Transverse colon (tissue), 4 donors: ENCODE measurements around the gene CABP4. TPM values are rescaled to one million over a fixed set of nuclear protein-coding genes. Genes with fewer than 3 reads are reported as not detected.

Experiments
- DNase-seq: peaks from one replicate; pipeline ENCODE4 v3.0.0-alpha.2; 2019
- H3K27ac ChIP-seq, 4 donors: fragments of 200-600 bp; sonication (generic); 2 replicates each; pipeline ENCODE4 v1.5.1; 2016 to 2018; ENCODE audit warnings: inconsistent platforms in 4 of 4
- H3K27me3 ChIP-seq: fragments of 200-600 bp; sonication (generic); 2 replicates; pipeline ENCODE4 v1.5.1; 2017; ENCODE audit warnings: inconsistent platforms
- H3K36me3 ChIP-seq, 4 donors: fragments of 200-600 bp; sonication (generic); 2 replicates each; pipeline ENCODE4 v1.5.1; 2017 to 2019; ENCODE audit warnings: inconsistent platforms in 4 of 4
- H3K4me1 ChIP-seq, 4 donors: fragments of 200-600 bp; sonication (generic); 2 replicates each; pipeline ENCODE4 v1.5.1; 2017 to 2020; ENCODE audit warnings: inconsistent platforms in 4 of 4
- H3K4me3 ChIP-seq, 4 donors: fragments of 200-600 bp; sonication (generic); 1 replicate in 1 of 4; 2 replicates in 3 of 4; pipeline versions ENCODE4 v1.5.1 to v1.6.1; 2017 to 2019; ENCODE audit warnings: inconsistent platforms in 4 of 4
- H3K9me3 ChIP-seq, 2 donors: fragments of 200-600 bp; sonication (generic); 2 replicates each; pipeline ENCODE4 v1.5.1; 2017 to 2019; ENCODE audit warnings: inconsistent platforms in 2 of 2
- EP300 ChIP-seq: sonication (generic); formaldehyde crosslinking; IDR thresholded peaks from one replicate; pipeline ENCODE4 v1.6.1; 2017; ENCODE audit warnings: antibody characterized with exemption, low read depth
- POLR2A ChIP-seq: fragments of 450-650 bp; IDR thresholded peaks from one replicate; pipeline ENCODE4 v1.6.1; 2016; ENCODE audit warnings: antibody characterized with exemption, mild to moderate bottlenecking, moderate library complexity
- POLR2AphosphoS5 ChIP-seq, 3 donors: sonication (generic); formaldehyde crosslinking; IDR thresholded peaks; one replicate each; pipeline ENCODE4 v1.6.1; 2016; ENCODE audit warnings: antibody characterized with exemption in 3 of 3
- WGBS, 2 donors: methylation state at CpG; one replicate each; pipeline ENCODE4 v1.1.5; 2018; ENCODE audit warnings: low coverage in 1 of 2; 5-methylcytosine and 5-hydroxymethylcytosine counted together
- in situ Hi-C, 4 donors: fragments of 200-750 bp; cut with MboI; loops; one replicate each; pipeline versions ENCODE4 v1.15.0 to v1.15.1; 2017; ENCODE audit warnings: low sequenced_read_pairs in 3 of 4, low pct_ligation_motif_present in 1 of 4, low pct_unique_long_range_greater_than_20kb in 1 of 4
- intact Hi-C: fragments of 100-400 bp; cut with DNase I; formaldehyde crosslinking; loops from one replicate; pipeline ENCODE4 v1.15.1; 2023; ENCODE audit warnings: low total_unique reads
- total RNA-seq, 4 donors: library from RNA; depleted of rRNA; stranded (reverse); fragments of >200 nt; gene quantifications; one replicate each; pipeline ENCODE4 v1.1.0, GENCODE V29; 2016
- TF ChIP-seq, protein P1 (sequence below), 5 experiments: fragments of 200-600 bp in 3 of 5; fragments of 450-650 bp in 2 of 5; sonication (generic) in 3 of 5; IDR thresholded peaks; 1 replicate in 2 of 5; 2 replicates in 3 of 5; pipeline ENCODE4 v1.5.1; 2016 to 2017; ENCODE audit warnings: antibody characterized with exemption in 5 of 5, inconsistent platforms in 3 of 5, mild to moderate bottlenecking in 2 of 5, moderate library complexity in 1 of 5

The CABP4 gene
- total RNA-seq, 4 donors from 2014 or later: 1.2 to 2.2 TPM; not detected in 2

GRCh38 chr11:67407688-67408163 is 47.4 kb upstream of the CABP4 start:
- TF ChIP-seq, protein P1, sequence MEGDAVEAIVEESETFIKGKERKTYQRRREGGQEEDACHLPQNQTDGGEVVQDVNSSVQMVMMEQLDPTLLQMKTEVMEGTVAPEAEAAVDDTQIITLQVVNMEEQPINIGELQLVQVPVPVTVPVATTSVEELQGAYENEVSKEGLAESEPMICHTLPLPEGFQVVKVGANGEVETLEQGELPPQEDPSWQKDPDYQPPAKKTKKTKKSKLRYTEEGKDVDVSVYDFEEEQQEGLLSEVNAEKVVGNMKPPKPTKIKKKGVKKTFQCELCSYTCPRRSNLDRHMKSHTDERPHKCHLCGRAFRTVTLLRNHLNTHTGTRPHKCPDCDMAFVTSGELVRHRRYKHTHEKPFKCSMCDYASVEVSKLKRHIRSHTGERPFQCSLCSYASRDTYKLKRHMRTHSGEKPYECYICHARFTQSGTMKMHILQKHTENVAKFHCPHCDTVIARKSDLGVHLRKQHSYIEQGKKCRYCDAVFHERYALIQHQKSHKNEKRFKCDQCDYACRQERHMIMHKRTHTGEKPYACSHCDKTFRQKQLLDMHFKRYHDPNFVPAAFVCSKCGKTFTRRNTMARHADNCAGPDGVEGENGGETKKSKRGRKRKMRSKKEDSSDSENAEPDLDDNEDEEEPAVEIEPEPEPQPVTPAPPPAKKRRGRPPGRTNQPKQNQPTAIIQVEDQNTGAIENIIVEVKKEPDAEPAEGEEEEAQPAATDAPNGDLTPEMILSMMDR (IDR thresholded peaks at IDR 0.05): no peak
- TF ChIP-seq POLR2A: no peak
- TF ChIP-seq POLR2AphosphoS5 (IDR thresholded peaks at IDR 0.05): no peak
- TF ChIP-seq EP300: no peak
- Histone ChIP-seq H3K27me3 (peaks cover 21% of the 10 kb centered on the region), H3K27ac (peak overlapping the region; percentile 61 to 77 (median 68)), H3K4me1 (peaks cover 0 to 13% (median 4%) of the 10 kb centered on the region in 4 donors), H3K9me3 (no peaks in the 10 kb centered on the region), H3K36me3 (no peaks in the 10 kb centered on the region), H3K4me3 (no peak overlapping the region)
- no peak for DNase-seq
- WGBS, 2 donors: 65% methylated on average over 12 of the region's 12 CpGs; no CpG with 5 or more reads in 1 of the 2 donors
- in situ Hi-C loops (no loop called here), intact Hi-C loops (no loop called here)

- H3K4me3 ChIP-seq: no peak overlapping the region
- intact Hi-C loops (no loop called here), in situ Hi-C loops (no loop called here)
- H3K4me1 ChIP-seq: peaks cover 0 to 12% (median 3%) of the 10 kb centered on the region in 4 donors
- H3K27me3 ChIP-seq: peaks cover 26% of the 10 kb centered on the region
- peak overlapping the region; percentile 61 to 77 (median 68) for H3K27ac ChIP-seq
- H3K36me3 ChIP-seq: no peaks in the 10 kb centered on the region
- no peaks in the 10 kb centered on the region for H3K9me3 ChIP-seq
- TF ChIP-seq POLR2A (no peak), POLR2AphosphoS5 (IDR thresholded peaks at IDR 0.05) (no peak), EP300 (no peak)
- TF ChIP-seq, protein P1 (IDR thresholded peaks at IDR 0.05): no peak
- DNase-seq: no peak
- 71% methylated on average over 13 of the region's 18 CpGs; no CpG with 5 or more reads in 1 of the 2 donors for WGBS, 2 donors
Measured at GRCh38 chr11:67408437-67409200, 46.5 kb upstream of the CABP4 start.

GRCh38 chr11:67409261-67409666 is 45.9 kb upstream of the CABP4 start:
- peak; percentile 77 for DNase-seq
- Histone ChIP-seq H3K4me1 (peaks cover 0 to 12% (median 3%) of the 10 kb centered on the region in 4 donors), H3K4me3 (peak overlapping the region in 2 of 4 donors; percentile 9 to 18), H3K27ac (peak overlapping the region; percentile 61 to 77 (median 68)), H3K9me3 (no peaks in the 10 kb centered on the region), H3K27me3 (peaks cover 26% of the 10 kb centered on the region), H3K36me3 (no peaks in the 10 kb centered on the region)
- WGBS, 2 donors: 71% methylated on average over 24 of the region's 24 CpGs; no CpG with 5 or more reads in 1 of the 2 donors
- no peak for TF ChIP-seq POLR2A
- TF ChIP-seq POLR2AphosphoS5 (IDR thresholded peaks at IDR 0.05): peak in 1 of 3 donors; percentile 36
- intact Hi-C loops (no loop called here), in situ Hi-C loops (no loop called here)

DNA sequence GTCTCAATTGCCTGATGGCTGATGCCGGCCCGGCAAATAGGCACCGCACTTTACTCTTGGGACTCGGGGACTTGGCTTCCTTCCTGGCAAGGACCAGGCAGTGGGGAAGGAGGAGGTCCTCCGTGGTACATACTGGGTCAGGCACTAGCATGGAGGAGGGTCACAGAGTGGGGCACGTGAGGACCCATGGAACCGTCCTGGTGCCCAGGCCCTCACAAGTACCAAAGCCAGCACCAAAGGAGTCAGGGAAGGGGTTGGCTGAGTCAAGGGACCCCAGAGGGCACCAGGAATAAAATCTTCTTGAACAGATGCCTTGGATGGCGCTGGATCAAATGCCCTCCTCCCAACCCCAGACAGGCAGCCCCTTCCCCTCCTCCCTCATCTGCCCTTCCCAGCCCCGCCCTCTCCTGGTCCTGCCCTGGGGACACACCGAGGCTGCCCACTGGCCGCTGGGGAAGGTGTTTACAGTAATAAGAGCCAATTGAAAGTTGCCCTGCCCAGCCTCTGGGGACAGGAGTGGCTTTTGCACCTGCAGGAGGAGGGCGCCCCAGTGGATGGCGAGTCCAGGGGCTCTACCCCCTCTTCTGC is 45.3 kb upstream of the CABP4 start:
- in situ Hi-C loops (no loop called here), intact Hi-C loops (no loop called here)
- Histone ChIP-seq H3K27ac (peak overlapping the region; percentile 61 to 77 (median 68)), H3K36me3 (no peaks in the 10 kb centered on the region), H3K4me3 (peak overlapping the region in 2 of 4 donors; percentile 9 to 18), H3K4me1 (peaks cover 0 to 15% (median 5%) of the 10 kb centered on the region in 4 donors), H3K27me3 (peaks cover 32% of the 10 kb centered on the region), H3K9me3 (no peaks in the 10 kb centered on the region)
- TF ChIP-seq POLR2AphosphoS5 (IDR thresholded peaks at IDR 0.05) (no peak), EP300 (no peak), POLR2A (no peak)
- TF ChIP-seq, protein P1 (IDR thresholded peaks at IDR 0.05): no peak
- 28% methylated on average over 12 of the region's 13 CpGs; no CpG with 5 or more reads in 1 of the 2 donors for WGBS, 2 donors
- peak; percentile 80 for DNase-seq
